ENCODE results near the gene KRT15.

DNA sequence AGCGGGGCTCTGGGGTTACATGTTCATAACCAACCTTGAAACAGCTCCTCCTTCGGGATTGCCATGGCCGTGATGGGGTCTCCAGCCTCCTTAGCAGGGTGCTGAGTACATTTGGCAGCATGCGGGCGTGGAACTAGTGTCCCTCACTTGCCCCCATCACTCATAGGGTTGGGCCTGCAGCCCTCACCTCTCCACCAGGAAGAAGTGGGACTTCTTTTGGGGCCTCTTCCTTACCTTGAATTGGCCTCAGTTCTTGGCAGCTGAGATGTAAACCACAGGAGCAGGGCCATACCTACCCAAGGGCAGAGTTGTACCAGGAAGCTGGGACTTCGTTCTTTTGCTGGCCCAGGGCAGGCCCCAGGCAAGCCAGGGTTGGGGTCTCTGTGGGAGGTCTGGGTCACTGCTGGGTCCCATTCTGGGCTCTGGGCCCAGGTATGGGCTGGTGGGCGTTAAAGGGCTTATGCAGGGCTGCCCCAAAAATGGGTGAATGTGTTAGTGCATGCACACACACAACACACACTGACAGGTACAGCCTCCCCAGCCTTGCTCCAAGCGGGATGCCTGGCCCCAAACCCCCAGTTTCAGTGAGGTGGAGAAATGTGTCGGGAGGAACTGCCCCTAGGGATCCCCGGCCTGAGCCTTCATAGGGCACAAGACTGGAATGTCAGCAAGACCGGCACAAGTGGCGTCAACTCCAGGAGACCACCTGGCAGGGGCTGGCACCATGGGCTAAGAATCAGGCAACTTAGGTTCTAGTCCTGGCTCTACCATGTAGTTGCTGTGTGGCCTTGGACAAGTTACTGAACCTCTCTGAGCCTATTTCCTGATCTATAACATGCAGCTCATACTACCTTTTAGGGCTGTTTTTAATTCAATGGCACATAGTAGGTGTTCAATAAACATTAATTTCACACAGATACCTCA is 3.9 kb upstream of the KRT15 start:
- TF ChIP-seq, protein P1, sequence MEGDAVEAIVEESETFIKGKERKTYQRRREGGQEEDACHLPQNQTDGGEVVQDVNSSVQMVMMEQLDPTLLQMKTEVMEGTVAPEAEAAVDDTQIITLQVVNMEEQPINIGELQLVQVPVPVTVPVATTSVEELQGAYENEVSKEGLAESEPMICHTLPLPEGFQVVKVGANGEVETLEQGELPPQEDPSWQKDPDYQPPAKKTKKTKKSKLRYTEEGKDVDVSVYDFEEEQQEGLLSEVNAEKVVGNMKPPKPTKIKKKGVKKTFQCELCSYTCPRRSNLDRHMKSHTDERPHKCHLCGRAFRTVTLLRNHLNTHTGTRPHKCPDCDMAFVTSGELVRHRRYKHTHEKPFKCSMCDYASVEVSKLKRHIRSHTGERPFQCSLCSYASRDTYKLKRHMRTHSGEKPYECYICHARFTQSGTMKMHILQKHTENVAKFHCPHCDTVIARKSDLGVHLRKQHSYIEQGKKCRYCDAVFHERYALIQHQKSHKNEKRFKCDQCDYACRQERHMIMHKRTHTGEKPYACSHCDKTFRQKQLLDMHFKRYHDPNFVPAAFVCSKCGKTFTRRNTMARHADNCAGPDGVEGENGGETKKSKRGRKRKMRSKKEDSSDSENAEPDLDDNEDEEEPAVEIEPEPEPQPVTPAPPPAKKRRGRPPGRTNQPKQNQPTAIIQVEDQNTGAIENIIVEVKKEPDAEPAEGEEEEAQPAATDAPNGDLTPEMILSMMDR (IDR thresholded peaks at IDR 0.05): no peak
- TF ChIP-seq POLR2A (IDR thresholded peaks at IDR 0.05) (peak in 2 of 4 donors; percentile 8 to 18), POLR2AphosphoS5 (IDR thresholded peaks at IDR 0.05) (no peak)

Data from upper lobe of left lung (tissue), 4 donors.